MM.1S (cell line): ENCODE measurements around the gene PMEPA1.

Experiments used
- DNase-seq: peaks from one replicate; pipeline ENCODE4 v3.0.0-alpha.2; 2015
- H2AFZ ChIP-seq: fragments of 300-600 bp; sonication (generic); 2 replicates; pipeline ENCODE4 v1.6.0; 2016; ENCODE audit warnings: antibody characterized with exemption, low read length
- H3F3A ChIP-seq: fragments of 300-600 bp; sonication (generic); 2 replicates; pipeline ENCODE4 v1.6.1; 2016; ENCODE audit warnings: mild to moderate bottlenecking, antibody characterized with exemption, low read length, moderate library complexity, mixed read lengths; ENCODE audit not compliant: insufficient read depth
- H3K27ac ChIP-seq: fragments of 300-600 bp; sonication (generic); 2 replicates; pipeline ENCODE4 v1.5.1; 2016; ENCODE audit warnings: mild to moderate bottlenecking, low read length
- H3K27me3 ChIP-seq: fragments of 300-600 bp; sonication (generic); replicated peaks from 2 replicates; pipeline ENCODE4 v1.6.0; 2016; ENCODE audit warnings: low read length; ENCODE audit not compliant: insufficient read depth
- H3K36me3 ChIP-seq: fragments of 300-600 bp; sonication (generic); replicated peaks from 2 replicates; pipeline ENCODE4 v1.6.1; 2016; ENCODE audit warnings: mild to moderate bottlenecking, low read length, mixed read lengths; ENCODE audit not compliant: insufficient read depth
- H3K4me1 ChIP-seq: fragments of 300-600 bp; sonication (generic); 2 replicates; pipeline ENCODE4 v1.6.1; 2016; ENCODE audit warnings: low read length, mixed read lengths
- H3K4me2 ChIP-seq: fragments of 300-600 bp; sonication (generic); 2 replicates; pipeline ENCODE4 v1.6.0; 2016; ENCODE audit warnings: low read depth, low read length
- H3K4me3 ChIP-seq: fragments of 300-600 bp; sonication (generic); 2 replicates; pipeline ENCODE4 v1.5.1; 2016; ENCODE audit warnings: low read length, mixed read lengths
- H3K79me2 ChIP-seq: fragments of 300-600 bp; sonication (generic); 2 replicates; pipeline ENCODE4 v1.6.1; 2016; ENCODE audit warnings: mixed run types, low read length, mixed read lengths
- H3K9ac ChIP-seq: fragments of 300-600 bp; sonication (generic); 2 replicates; pipeline ENCODE4 v1.6.1; 2016; ENCODE audit warnings: low read length, mixed read lengths
- H3K9me2 ChIP-seq: fragments of 300-600 bp; sonication (generic); replicated peaks from 2 replicates; pipeline ENCODE4 v1.6.1; 2016; ENCODE audit warnings: mild to moderate bottlenecking, low read length, mixed read lengths; ENCODE audit not compliant: insufficient read depth
- H3K9me3 ChIP-seq: fragments of 300-600 bp; sonication (generic); replicated peaks from 2 replicates; pipeline ENCODE4 v1.6.1; 2016; ENCODE audit warnings: mild to moderate bottlenecking, low read length, mixed read lengths; ENCODE audit not compliant: insufficient read depth
- H4K20me1 ChIP-seq: fragments of 300-600 bp; sonication (generic); 2 replicates; pipeline ENCODE4 v1.6.1; 2016; ENCODE audit warnings: mild to moderate bottlenecking, low read length, moderate library complexity, mixed read lengths; ENCODE audit not compliant: insufficient read depth
- CTCF ChIP-seq: fragments of 300-600 bp; sonication (generic); IDR thresholded peaks from 2 replicates; pipeline ENCODE4 v1.5.1; 2016; ENCODE audit warnings: antibody characterized with exemption, low read length, mixed read lengths
- EZH2 ChIP-seq: fragments of 300-600 bp; sonication (generic); optimal IDR thresholded peaks from 2 replicates; pipeline ENCODE3; 2017; ENCODE audit warnings: low read depth, mild to moderate bottlenecking, antibody characterized with exemption, low read length, mixed read lengths
- EZH2phosphoT487 ChIP-seq: fragments of 300-600 bp; sonication (generic); IDR thresholded peaks from 2 replicates; pipeline ENCODE4 v1.6.1; 2018; ENCODE audit warnings: antibody characterized with exemption, low read length

PMEPA1 gene

GRCh38 chr20:57756213-57756612 lies 46.4 kb upstream of the PMEPA1 start:
- H3K36me3 ChIP-seq = no peaks in the 10 kb centered on the region
- H3K4me3 ChIP-seq = no peak overlapping the region
- peaks cover 61% of the 10 kb centered on the region for H3K27me3 ChIP-seq
- no peaks in the 10 kb centered on the region for H3K9me2 ChIP-seq
- no peaks in the 10 kb centered on the region for H3F3A ChIP-seq
- TF ChIP-seq CTCF (no peak), EZH2 (no peak), EZH2phosphoT487 (no peak)
- H3K9ac ChIP-seq = no peak overlapping the region
- H3K27ac ChIP-seq = no peak overlapping the region
- H2AFZ ChIP-seq = no peak overlapping the region
- no peaks in the 10 kb centered on the region for H3K79me2 ChIP-seq
- no peak for DNase-seq
- no peaks in the 10 kb centered on the region for H3K4me1 ChIP-seq
- no peaks in the 10 kb centered on the region for H4K20me1 ChIP-seq
- H3K4me2 ChIP-seq = no peak overlapping the region
- H3K9me3 ChIP-seq = no peaks in the 10 kb centered on the region

DNA sequence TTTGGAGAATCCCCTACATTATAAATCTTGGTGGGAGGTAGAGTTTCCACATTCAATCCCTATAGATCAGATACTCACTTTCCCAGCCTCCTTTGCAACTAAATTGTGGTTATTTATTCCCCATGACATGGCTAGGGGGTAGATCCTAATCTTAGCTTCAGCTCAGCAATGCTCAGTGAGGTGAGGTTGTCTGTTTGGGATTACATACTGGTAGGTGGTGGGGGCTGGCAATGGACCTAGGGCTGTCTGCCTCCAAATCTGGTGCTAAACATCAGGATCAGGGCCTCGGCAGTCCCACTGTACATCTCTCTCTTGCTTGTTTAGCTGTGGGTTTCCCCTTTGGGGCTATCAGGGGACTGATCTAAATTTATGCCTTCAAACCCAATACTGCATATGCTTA lies 45.8 kb upstream of the PMEPA1 start:
- H4K20me1 ChIP-seq = no peaks in the 10 kb centered on the region
- no peaks in the 10 kb centered on the region for H3K36me3 ChIP-seq
- H3K4me2 ChIP-seq = no peak overlapping the region
- no peak overlapping the region for H2AFZ ChIP-seq
- H3K9me3 ChIP-seq = no peaks in the 10 kb centered on the region
- H3K4me3 ChIP-seq = no peak overlapping the region
- no peaks in the 10 kb centered on the region for H3K9me2 ChIP-seq
- H3K27ac ChIP-seq = no peak overlapping the region
- no peaks in the 10 kb centered on the region for H3K4me1 ChIP-seq
- no peak overlapping the region for H3K9ac ChIP-seq
- TF ChIP-seq EZH2 (no peak), EZH2phosphoT487 (no peak), CTCF (no peak)
- no peaks in the 10 kb centered on the region for H3F3A ChIP-seq
- peaks cover 67% of the 10 kb centered on the region for H3K27me3 ChIP-seq
- no peak for DNase-seq
- H3K79me2 ChIP-seq = no peaks in the 10 kb centered on the region

DNA sequence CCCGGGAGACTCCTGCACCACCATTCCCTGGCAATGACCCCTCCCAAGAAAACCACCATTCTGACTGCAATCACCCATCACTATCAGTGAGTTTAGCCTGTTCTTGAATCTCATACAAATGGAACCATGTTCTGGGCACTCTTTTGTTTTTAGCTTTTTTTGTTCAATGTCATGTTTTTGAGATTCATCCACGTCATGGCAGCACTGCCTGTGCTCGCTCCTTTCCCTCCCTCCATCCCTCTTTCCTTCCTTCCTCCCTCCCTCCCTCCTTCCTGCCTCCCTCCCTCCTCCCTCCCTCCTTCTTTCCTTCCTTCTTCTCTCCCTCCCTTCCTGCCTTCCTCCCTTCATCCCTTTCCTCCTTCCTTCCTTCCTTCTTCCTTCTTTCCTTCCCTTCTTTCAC lies 44.4 kb upstream of the PMEPA1 start:
- no peaks in the 10 kb centered on the region for H3F3A ChIP-seq
- no peak overlapping the region for H3K4me2 ChIP-seq
- H4K20me1 ChIP-seq = no peaks in the 10 kb centered on the region
- DNase-seq = no peak
- H3K36me3 ChIP-seq = no peaks in the 10 kb centered on the region
- no peak overlapping the region for H3K4me3 ChIP-seq
- no peak overlapping the region for H2AFZ ChIP-seq
- H3K27ac ChIP-seq = no peak overlapping the region
- H3K9me3 ChIP-seq = no peaks in the 10 kb centered on the region
- TF ChIP-seq EZH2 (no peak), EZH2phosphoT487 (no peak), CTCF (no peak)
- H3K9ac ChIP-seq = no peak overlapping the region
- no peaks in the 10 kb centered on the region for H3K79me2 ChIP-seq
- peaks cover 79% of the 10 kb centered on the region for H3K27me3 ChIP-seq
- no peaks in the 10 kb centered on the region for H3K4me1 ChIP-seq
- no peaks in the 10 kb centered on the region for H3K9me2 ChIP-seq
